ENCODE measurements around the gene KDR. TPM values are rescaled to one million over a fixed set of nuclear protein-coding genes. Genes with fewer than 3 reads are reported as not detected.
A peak's percentile ranks its signal among the peaks of the same experiment; 100 is the strongest.

KDR gene
- total RNA-seq, 1 donor from 2014 or later, result 2.0 TPM

DNA sequence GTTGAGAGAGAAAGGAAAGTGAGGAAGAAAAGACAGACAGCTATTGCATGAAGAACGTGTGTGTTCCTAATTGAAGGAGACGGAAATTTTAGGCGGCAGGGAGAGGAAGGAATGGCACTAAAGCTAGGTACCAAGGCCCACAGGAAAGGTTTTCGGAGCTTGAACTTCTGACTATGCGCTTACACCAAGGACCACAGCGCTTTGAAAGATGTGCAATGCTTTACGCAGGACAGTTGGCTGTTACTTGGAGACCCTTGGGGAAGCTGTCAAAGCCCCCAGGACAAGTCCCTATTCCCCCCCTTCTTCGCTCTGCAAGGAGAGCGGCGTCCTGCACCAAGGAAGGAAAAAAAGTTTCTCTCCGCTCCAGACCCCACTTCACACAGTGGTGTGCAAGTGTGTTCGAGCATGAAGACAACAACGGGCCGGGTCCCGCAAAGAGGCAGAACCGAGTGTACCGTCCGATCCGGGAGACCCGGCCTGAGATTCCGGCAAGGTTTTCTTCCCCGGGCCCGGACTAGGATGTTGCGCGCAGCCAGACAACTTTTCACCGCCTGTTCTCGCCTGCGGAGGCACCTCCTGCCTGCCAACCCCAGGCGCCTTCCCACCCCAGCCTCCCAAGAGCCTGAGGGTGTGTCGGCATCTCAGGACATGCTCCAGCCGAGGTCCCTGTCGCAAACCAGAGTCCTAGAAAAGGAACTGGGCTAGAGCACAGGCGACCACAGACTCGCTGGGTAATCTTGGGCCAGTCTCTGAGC lies 896 bp downstream of the KDR start:
- TF ChIP-seq, protein P1, sequence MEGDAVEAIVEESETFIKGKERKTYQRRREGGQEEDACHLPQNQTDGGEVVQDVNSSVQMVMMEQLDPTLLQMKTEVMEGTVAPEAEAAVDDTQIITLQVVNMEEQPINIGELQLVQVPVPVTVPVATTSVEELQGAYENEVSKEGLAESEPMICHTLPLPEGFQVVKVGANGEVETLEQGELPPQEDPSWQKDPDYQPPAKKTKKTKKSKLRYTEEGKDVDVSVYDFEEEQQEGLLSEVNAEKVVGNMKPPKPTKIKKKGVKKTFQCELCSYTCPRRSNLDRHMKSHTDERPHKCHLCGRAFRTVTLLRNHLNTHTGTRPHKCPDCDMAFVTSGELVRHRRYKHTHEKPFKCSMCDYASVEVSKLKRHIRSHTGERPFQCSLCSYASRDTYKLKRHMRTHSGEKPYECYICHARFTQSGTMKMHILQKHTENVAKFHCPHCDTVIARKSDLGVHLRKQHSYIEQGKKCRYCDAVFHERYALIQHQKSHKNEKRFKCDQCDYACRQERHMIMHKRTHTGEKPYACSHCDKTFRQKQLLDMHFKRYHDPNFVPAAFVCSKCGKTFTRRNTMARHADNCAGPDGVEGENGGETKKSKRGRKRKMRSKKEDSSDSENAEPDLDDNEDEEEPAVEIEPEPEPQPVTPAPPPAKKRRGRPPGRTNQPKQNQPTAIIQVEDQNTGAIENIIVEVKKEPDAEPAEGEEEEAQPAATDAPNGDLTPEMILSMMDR (IDR thresholded peaks at IDR 0.05; ENCODE audit: partially characterized antibody, unreplicated experiment), result no peak
- peak overlapping the region; percentile 90 for H3K4me3 Mint-ChIP-seq (ENCODE audit: unreplicated experiment)
- H3K27ac Mint-ChIP-seq (ENCODE audit: unreplicated experiment), result peak overlapping the region; percentile 15
- peaks cover 19% of the 10 kb centered on the region for H3K27me3 Mint-ChIP-seq (ENCODE audit: unreplicated experiment)
- peaks cover 12% of the 10 kb centered on the region for H3K4me1 Mint-ChIP-seq (ENCODE audit: low read depth, unreplicated experiment)
- no peaks in the 10 kb centered on the region for H3K36me3 Mint-ChIP-seq (ENCODE audit: unreplicated experiment)
- peaks cover 4% of the 10 kb centered on the region for H3K9me3 Mint-ChIP-seq (ENCODE audit: unreplicated experiment)
- peak; percentile 32 for DNase-seq

DNA sequence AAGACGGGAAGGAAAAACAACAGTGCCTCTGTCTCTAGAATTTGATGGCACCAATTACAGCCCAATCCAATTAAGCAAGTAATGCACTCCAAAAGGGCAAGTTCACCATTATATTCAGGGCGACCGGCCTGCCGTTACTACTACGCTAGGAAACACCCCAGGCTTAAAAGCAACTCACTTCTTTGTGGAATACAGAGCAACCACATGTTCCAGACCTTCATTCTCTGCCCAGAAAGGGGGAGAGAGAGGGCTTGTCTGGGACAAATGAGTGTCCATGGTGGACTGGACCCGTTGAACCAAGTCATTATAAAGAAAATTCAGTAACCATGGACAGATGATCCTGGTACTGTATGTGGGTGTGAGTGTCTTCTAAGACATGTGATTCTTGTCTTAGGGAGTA lies 1.6 kb downstream of the KDR start:
- Mint-ChIP-seq H3K9me3 (ENCODE audit: unreplicated experiment) (peaks cover 4% of the 10 kb centered on the region), H3K4me3 (ENCODE audit: unreplicated experiment) (no peak overlapping the region), H3K27ac (ENCODE audit: unreplicated experiment) (no peak overlapping the region), H3K36me3 (ENCODE audit: unreplicated experiment) (no peaks in the 10 kb centered on the region), H3K4me1 (ENCODE audit: low read depth, unreplicated experiment) (peaks cover 12% of the 10 kb centered on the region), H3K27me3 (ENCODE audit: unreplicated experiment) (peaks cover 19% of the 10 kb centered on the region)
- DNase-seq, result no peak
- TF ChIP-seq, protein P1 (IDR thresholded peaks at IDR 0.05; ENCODE audit: partially characterized antibody, unreplicated experiment), result no peak

DNA sequence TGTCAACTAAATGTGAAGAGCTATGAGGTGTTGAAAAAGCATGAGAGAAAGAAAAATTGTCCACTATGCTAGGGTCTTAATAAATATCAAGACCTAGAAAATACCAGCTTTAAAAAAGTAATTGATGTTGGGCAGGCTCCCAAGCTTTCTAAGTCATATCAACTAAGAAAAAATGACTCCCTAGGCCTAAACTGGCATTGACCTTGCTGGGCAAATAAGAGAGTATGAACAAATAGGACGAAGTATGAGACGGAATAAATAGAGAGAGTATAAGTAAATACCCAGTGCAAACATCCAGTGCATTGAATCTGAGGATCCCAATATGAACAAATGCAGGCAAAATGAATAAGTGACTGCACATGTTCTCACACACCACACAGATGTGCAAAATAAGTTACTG lies 3.2 kb downstream of the KDR start:
- no peak for DNase-seq
- Mint-ChIP-seq H3K27ac (ENCODE audit: unreplicated experiment) (no peak overlapping the region), H3K36me3 (ENCODE audit: unreplicated experiment) (no peaks in the 10 kb centered on the region), H3K4me3 (ENCODE audit: unreplicated experiment) (no peak overlapping the region), H3K4me1 (ENCODE audit: low read depth, unreplicated experiment) (peaks cover 12% of the 10 kb centered on the region), H3K9me3 (ENCODE audit: unreplicated experiment) (peaks cover 4% of the 10 kb centered on the region), H3K27me3 (ENCODE audit: unreplicated experiment) (peaks cover 19% of the 10 kb centered on the region)
- TF ChIP-seq, protein P1 (IDR thresholded peaks at IDR 0.05; ENCODE audit: partially characterized antibody, unreplicated experiment), result no peak

DNA sequence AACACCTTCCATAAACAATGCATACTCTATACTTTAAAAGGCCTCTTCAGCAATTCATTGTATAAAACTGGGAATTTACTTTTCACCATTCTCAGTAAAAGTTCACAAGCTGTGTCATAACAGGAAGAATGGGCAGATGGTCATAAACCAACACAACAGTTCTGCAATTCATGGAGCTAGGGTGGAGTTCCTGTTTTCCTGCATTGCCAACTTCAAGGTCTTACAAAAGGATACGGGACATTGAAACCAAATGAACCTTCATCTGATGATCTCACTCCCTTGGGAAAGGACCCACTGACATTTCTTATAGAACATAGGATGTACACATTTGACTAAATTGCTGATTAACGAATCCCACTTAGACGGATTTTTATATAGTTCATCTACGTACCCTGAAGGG lies 4.1 kb downstream of the KDR start:
- Mint-ChIP-seq H3K27me3 (ENCODE audit: unreplicated experiment) (peaks cover 16% of the 10 kb centered on the region), H3K9me3 (ENCODE audit: unreplicated experiment) (peaks cover 2% of the 10 kb centered on the region), H3K4me1 (ENCODE audit: low read depth, unreplicated experiment) (peaks cover 9% of the 10 kb centered on the region), H3K4me3 (ENCODE audit: unreplicated experiment) (no peak overlapping the region), H3K27ac (ENCODE audit: unreplicated experiment) (no peak overlapping the region), H3K36me3 (ENCODE audit: unreplicated experiment) (no peaks in the 10 kb centered on the region)
- TF ChIP-seq, protein P1 (IDR thresholded peaks at IDR 0.05; ENCODE audit: partially characterized antibody, unreplicated experiment), result no peak
- DNase-seq, result no peak

DNA sequence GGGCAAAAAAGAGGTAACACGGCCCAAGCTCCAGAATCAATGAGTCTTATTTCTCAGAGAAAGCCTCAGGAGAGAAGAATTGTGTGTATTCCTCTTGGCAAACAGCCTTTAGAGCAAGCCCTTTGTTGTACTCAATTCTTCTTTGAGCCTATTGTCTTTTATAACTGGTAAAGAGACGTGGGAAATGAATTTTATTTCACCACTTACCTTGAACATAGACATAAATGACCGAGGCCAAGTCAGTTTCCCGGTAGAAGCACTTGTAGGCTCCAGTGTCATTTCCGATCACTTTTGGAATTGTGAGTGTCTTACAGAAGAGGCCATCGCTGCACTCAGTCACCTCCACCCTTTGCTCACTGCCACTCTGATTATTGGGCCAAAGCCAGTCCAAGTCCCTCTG lies 7.0 kb downstream of the KDR start:
- TF ChIP-seq, protein P1 (IDR thresholded peaks at IDR 0.05; ENCODE audit: partially characterized antibody, unreplicated experiment), result no peak
- H3K27ac Mint-ChIP-seq (ENCODE audit: unreplicated experiment), result no peak overlapping the region
- H3K36me3 Mint-ChIP-seq (ENCODE audit: unreplicated experiment), result no peaks in the 10 kb centered on the region
- H3K4me1 Mint-ChIP-seq (ENCODE audit: low read depth, unreplicated experiment), result no peaks in the 10 kb centered on the region
- H3K4me3 Mint-ChIP-seq (ENCODE audit: unreplicated experiment), result no peak overlapping the region
- no peak for DNase-seq
- H3K9me3 Mint-ChIP-seq (ENCODE audit: unreplicated experiment), result no peaks in the 10 kb centered on the region
- H3K27me3 Mint-ChIP-seq (ENCODE audit: unreplicated experiment), result no peaks in the 10 kb centered on the region

All from glutamatergic neuron (in vitro differentiated cells).